OCI-LY7 (cell line): ENCODE data around the gene COL4A3.

Source experiments
- CTCF ChIP-seq: fragments of 200-600 bp; sonication (generic); conservative IDR thresholded peaks from 2 replicates; pipeline ENCODE4 v1.5.1; 2014; ENCODE audit warnings: mild to moderate bottlenecking, antibody characterized with exemption, low read length, moderate library complexity, mixed read lengths
- EZH2phosphoT487 ChIP-seq: fragments of 200-600 bp; sonication (generic); IDR thresholded peaks from 2 replicates; pipeline ENCODE4 v1.6.1; 2018; ENCODE audit warnings: low read depth, borderline replicate concordance, mild to moderate bottlenecking, mixed run types, antibody characterized with exemption, low read length, moderate library complexity, mixed read lengths

GRCh38 chr2:227117852-227118251, 46.6 kb upstream of the COL4A3 start:
- TF ChIP-seq CTCF = no peak
- TF ChIP-seq EZH2phosphoT487 = no peak
